SK-N-SH treated with all-trans-retinoic acid at 6 μM for 48 hours (cell line): ENCODE results near the gene SMARCC1.

Source experiments
- ARNTL ChIP-seq: fragments of 450-650 bp; formaldehyde crosslinking; IDR thresholded peaks from 2 replicates; pipeline ENCODE4 v1.5.0; 2020; ENCODE audit warnings: low read depth, mild to moderate bottlenecking, moderate library complexity, borderline replicate concordance
- BACH2 ChIP-seq: fragments of 250-450 bp; sonication (Bioruptor Pico); IDR thresholded peaks from 2 replicates; pipeline ENCODE4 v1.9.0; 2021; ENCODE audit warnings: mild to moderate bottlenecking, borderline replicate concordance
- ESRRG ChIP-seq: fragments of 250-450 bp; sonication (Bioruptor Pico); IDR thresholded peaks from 2 replicates; pipeline ENCODE4 v1.6.1; 2021; ENCODE audit warnings: mild to moderate bottlenecking
- ISL1 ChIP-seq: fragments of 250-450 bp; sonication (Bioruptor Pico); IDR thresholded peaks from 2 replicates; pipeline ENCODE4 v2.1.2; 2022; ENCODE audit warnings: mild to moderate bottlenecking, moderate library complexity
- OSR1 ChIP-seq: fragments of 250-450 bp; sonication (Bioruptor Pico); IDR thresholded peaks from 2 replicates; pipeline ENCODE4 v1.8.0; 2022; ENCODE audit warnings: moderate library complexity, mild to moderate bottlenecking, inconsistent platforms
- PPARA ChIP-seq: fragments of 250-450 bp; sonication (Bioruptor Pico); IDR thresholded peaks from 2 replicates; pipeline ENCODE4 v1.5.0; 2020; ENCODE audit warnings: mild to moderate bottlenecking, borderline replicate concordance
- RARB ChIP-seq: fragments of 250-450 bp; sonication (Bioruptor Pico); IDR thresholded peaks from 2 replicates; pipeline ENCODE4 v1.8.0; 2021; ENCODE audit warnings: mild to moderate bottlenecking, moderate library complexity
- TOX ChIP-seq: fragments of 250-450 bp; sonication (Bioruptor Pico); IDR thresholded peaks from 2 replicates; pipeline ENCODE4 v1.8.0; 2021; ENCODE audit warnings: mild to moderate bottlenecking, moderate library complexity, borderline replicate concordance
- ZNF565 ChIP-seq: fragments of 450-650 bp; formaldehyde crosslinking; conservative IDR thresholded peaks from 2 replicates; pipeline ENCODE4 v1.5.0; 2020; ENCODE audit warnings: low read depth, mild to moderate bottlenecking, moderate library complexity
- ZNF70 ChIP-seq: fragments of 450-650 bp; formaldehyde crosslinking; IDR thresholded peaks from 2 replicates; pipeline ENCODE4 v1.5.0; 2020; ENCODE audit warnings: mild to moderate bottlenecking, moderate library complexity
- ZNF8 ChIP-seq: fragments of 450-650 bp; formaldehyde crosslinking; IDR thresholded peaks from 2 replicates; pipeline ENCODE4 v1.5.0; 2020; ENCODE audit warnings: mild to moderate bottlenecking, moderate library complexity
- TF ChIP-seq, protein P1 (sequence below): fragments of 250-450 bp; sonication (Bioruptor Pico); IDR thresholded peaks from 2 replicates; pipeline ENCODE4 v1.8.0; 2020; ENCODE audit warnings: mild to moderate bottlenecking, moderate library complexity, borderline replicate concordance
- TF ChIP-seq, protein P2 (sequence below): fragments of 250-450 bp; sonication (Bioruptor Pico); IDR thresholded peaks from 2 replicates; pipeline ENCODE4 v1.5.1; 2020; ENCODE audit warnings: low read depth, mild to moderate bottlenecking, moderate library complexity
- TF ChIP-seq, protein P3 (sequence below): fragments of 250-450 bp; sonication (Bioruptor Pico); IDR thresholded peaks from 2 replicates; pipeline ENCODE4 v1.5.1; 2021; ENCODE audit warnings: mild to moderate bottlenecking, moderate library complexity

DNA sequence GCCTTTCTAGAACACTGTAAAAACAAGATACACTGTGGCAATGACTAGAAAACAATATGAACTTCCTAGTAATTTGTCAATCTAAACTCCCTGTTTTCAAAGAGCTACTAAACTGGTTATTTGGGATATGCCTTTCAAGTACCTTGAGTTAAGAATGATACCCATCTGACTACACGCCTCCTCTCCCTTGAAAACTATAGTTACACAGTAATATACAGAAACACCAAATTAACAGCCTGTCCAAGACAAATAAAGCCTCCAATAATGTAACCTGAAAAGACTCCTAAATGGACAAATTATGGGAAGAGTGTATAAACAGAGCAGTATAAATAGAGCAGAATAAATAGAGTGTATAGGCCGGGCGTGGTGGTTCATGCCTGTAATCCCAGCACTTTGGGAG, 70.1 kb downstream of the SMARCC1 start:
- no peak for TF ChIP-seq ARNTL (CRISPR knock-in tag)
- TF ChIP-seq TOX (CRISPR knock-in tag): no peak
- TF ChIP-seq, protein P1, sequence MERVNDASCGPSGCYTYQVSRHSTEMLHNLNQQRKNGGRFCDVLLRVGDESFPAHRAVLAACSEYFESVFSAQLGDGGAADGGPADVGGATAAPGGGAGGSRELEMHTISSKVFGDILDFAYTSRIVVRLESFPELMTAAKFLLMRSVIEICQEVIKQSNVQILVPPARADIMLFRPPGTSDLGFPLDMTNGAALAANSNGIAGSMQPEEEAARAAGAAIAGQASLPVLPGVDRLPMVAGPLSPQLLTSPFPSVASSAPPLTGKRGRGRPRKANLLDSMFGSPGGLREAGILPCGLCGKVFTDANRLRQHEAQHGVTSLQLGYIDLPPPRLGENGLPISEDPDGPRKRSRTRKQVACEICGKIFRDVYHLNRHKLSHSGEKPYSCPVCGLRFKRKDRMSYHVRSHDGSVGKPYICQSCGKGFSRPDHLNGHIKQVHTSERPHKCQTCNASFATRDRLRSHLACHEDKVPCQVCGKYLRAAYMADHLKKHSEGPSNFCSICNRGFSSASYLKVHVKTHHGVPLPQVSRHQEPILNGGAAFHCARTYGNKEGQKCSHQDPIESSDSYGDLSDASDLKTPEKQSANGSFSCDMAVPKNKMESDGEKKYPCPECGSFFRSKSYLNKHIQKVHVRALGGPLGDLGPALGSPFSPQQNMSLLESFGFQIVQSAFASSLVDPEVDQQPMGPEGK: no peak
- TF ChIP-seq PPARA: no peak
- no peak for TF ChIP-seq ESRRG (CRISPR knock-in tag)
- TF ChIP-seq ZNF565 (CRISPR knock-in tag): no peak
- TF ChIP-seq, protein P2, sequence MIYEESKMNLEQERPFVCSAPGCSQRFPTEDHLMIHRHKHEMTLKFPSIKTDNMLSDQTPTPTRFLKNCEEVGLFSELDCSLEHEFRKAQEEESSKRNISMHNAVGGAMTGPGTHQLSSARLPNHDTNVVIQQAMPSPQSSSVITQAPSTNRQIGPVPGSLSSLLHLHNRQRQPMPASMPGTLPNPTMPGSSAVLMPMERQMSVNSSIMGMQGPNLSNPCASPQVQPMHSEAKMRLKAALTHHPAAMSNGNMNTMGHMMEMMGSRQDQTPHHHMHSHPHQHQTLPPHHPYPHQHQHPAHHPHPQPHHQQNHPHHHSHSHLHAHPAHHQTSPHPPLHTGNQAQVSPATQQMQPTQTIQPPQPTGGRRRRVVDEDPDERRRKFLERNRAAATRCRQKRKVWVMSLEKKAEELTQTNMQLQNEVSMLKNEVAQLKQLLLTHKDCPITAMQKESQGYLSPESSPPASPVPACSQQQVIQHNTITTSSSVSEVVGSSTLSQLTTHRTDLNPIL: no peak
- TF ChIP-seq OSR1 (CRISPR knock-in tag): no peak
- no peak for TF ChIP-seq ZNF8 (CRISPR knock-in tag)
- no peak for TF ChIP-seq ZNF70 (CRISPR knock-in tag)
- no peak for TF ChIP-seq ISL1
- TF ChIP-seq BACH2 (CRISPR knock-in tag): no peak
- TF ChIP-seq, protein P3, sequence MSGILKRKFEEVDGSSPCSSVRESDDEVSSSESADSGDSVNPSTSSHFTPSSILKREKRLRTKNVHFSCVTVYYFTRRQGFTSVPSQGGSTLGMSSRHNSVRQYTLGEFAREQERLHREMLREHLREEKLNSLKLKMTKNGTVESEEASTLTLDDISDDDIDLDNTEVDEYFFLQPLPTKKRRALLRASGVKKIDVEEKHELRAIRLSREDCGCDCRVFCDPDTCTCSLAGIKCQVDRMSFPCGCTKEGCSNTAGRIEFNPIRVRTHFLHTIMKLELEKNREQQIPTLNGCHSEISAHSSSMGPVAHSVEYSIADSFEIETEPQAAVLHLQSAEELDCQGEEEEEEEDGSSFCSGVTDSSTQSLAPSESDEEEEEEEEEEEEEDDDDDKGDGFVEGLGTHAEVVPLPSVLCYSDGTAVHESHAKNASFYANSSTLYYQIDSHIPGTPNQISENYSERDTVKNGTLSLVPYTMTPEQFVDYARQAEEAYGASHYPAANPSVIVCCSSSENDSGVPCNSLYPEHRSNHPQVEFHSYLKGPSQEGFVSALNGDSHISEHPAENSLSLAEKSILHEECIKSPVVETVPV (CRISPR knock-in tag): no peak
- no peak for TF ChIP-seq RARB (CRISPR knock-in tag)
